Effector memory CD8-positive, alpha-beta T cell (primary cell): Measurements from ENCODE around the gene EIF2B4.

Experiments used
- ATAC-seq: fragments of 150-1000 bp; cut with Tn5 transposase; replicated peaks from 2 replicates; pipeline ENCODE4 v1.10.0; 2021; ENCODE audit warnings: mild to moderate bottlenecking, moderate library complexity
- DNase-seq, 3 experiments: peaks; one replicate each; pipeline ENCODE4 v3.0.0; 2021
- H3K27ac Mint-ChIP-seq, 2 donors: one replicate each; pipeline ENCODE4 v1.8.0; 2022; ENCODE audit warnings: mild to moderate bottlenecking in 2 of 2, mixed read lengths in 2 of 2, moderate library complexity in 2 of 2
- H3K27me3 Mint-ChIP-seq, 2 donors: one replicate each; pipeline ENCODE4 v1.8.0; 2022; ENCODE audit warnings: mixed read lengths in 2 of 2
- H3K36me3 Mint-ChIP-seq: one replicate; pipeline ENCODE4 v1.8.0; 2022; ENCODE audit warnings: mild to moderate bottlenecking, moderate library complexity, mixed read lengths; ENCODE audit not compliant: insufficient read depth
- H3K4me1 Mint-ChIP-seq, 2 donors: one replicate each; pipeline ENCODE4 v1.8.0; 2022; ENCODE audit warnings: low read depth in 2 of 2, mixed read lengths in 2 of 2
- H3K4me3 Mint-ChIP-seq, 2 donors: one replicate each; pipeline ENCODE4 v1.8.0; 2022; ENCODE audit warnings: mild to moderate bottlenecking in 2 of 2, mixed read lengths in 2 of 2, moderate library complexity in 2 of 2
- H3K9me3 Mint-ChIP-seq, 2 donors: one replicate each; pipeline ENCODE4 v1.8.0; 2022; ENCODE audit warnings: mixed read lengths in 2 of 2
- total RNA-seq, 9 experiments: gene quantifications; one replicate each; lab custom pipeline; 2026; lab: John Stamatoyannopoulos, UW

EIF2B4 gene
- total RNA-seq: 30.0 to 52.8 (median 41.4) reads per million in 9 experiments

DNA sequence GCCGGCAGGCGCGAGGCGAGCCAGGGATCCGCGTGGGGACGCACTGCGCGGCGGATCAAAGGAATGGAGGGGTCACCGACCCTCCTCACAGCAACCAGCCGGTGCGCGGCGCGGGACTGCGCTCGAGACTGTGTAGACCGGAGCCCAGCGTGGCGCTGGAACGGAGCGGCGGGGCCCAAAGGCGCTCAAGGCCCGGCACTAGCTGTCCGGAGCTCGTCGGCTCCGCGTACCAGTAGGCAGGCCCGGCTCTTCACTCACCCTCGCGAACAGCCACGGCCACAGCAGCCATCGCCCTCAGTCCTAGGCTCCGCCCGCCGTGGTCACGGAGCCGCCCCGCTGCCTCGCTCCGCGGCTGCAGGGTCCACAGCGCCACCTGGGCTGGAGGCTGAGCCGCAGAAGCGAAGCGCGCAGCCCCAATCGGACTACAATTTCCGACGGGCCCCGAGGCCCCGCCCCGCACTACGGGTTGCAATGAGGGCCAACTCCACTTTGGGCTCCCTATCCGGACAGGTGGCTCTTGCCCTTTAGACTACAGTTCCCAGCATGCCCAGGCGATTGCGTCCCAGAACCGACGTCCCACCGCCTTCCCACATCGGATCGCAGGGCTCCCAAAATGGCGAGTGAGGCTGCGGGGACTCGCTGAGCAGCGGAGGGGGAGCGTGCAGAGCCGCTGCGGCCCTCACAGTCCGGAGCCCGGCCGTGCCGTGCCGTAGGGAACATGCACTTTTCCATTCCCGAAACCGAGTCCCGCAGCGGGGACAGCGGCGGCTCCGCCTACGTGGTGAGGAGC, at the start of gene EIF2B4, which contains the start of gene SNX17:
Gene EIF2B4 (minus strand): TSS at position 313 of the 790 bp plus-strand sequence. CDS start 24 bp downstream, at position 289.
Gene SNX17 (plus strand): TSS at position 591 of the 790 bp plus-strand sequence. CDS start 128 bp downstream, at position 719.
- Mint-ChIP-seq H3K4me1 (peaks cover 30 to 35% of the 10 kb centered on the region in 2 donors), H3K36me3 (peaks cover 57% of the 10 kb centered on the region), H3K27me3 (no peaks in the 10 kb centered on the region), H3K9me3 (no peaks in the 10 kb centered on the region), H3K4me3 (peak within 1 kb of the TSS; percentile 85 to 96), H3K27ac (peak within 1 kb of the TSS; percentile 93 to 95)
- peak; percentile 89 for ATAC-seq
- peak; percentile 99 for DNase-seq

DNA sequence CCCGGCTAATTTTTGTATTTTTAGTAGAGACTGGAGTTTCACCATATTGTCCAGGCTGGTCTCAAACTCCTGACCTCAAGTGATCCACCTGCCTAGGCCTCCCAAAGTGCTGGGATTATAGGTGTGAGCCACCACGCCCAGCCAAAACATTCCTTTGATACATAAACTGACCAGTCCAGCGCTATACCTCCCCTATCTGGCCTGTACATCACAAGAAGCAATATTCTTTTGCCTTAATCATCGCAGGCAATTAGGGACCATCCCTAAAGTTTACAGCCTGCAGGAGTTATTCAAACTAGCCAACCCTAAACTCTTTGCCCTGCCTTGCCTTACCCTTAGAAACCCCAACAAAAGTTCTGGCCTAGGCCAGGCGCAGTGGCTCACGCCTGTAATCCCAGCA, 46.0 kb upstream of the EIF2B4 start:
- Mint-ChIP-seq H3K4me1 (no peaks in the 10 kb centered on the region), H3K27me3 (peaks cover 12 to 18% of the 10 kb centered on the region in 2 donors), H3K27ac (no peak overlapping the region), H3K4me3 (no peak overlapping the region), H3K36me3 (peaks cover 3% of the 10 kb centered on the region), H3K9me3 (no peaks in the 10 kb centered on the region)
- ATAC-seq (no peak), DNase-seq (no peak)

DNA sequence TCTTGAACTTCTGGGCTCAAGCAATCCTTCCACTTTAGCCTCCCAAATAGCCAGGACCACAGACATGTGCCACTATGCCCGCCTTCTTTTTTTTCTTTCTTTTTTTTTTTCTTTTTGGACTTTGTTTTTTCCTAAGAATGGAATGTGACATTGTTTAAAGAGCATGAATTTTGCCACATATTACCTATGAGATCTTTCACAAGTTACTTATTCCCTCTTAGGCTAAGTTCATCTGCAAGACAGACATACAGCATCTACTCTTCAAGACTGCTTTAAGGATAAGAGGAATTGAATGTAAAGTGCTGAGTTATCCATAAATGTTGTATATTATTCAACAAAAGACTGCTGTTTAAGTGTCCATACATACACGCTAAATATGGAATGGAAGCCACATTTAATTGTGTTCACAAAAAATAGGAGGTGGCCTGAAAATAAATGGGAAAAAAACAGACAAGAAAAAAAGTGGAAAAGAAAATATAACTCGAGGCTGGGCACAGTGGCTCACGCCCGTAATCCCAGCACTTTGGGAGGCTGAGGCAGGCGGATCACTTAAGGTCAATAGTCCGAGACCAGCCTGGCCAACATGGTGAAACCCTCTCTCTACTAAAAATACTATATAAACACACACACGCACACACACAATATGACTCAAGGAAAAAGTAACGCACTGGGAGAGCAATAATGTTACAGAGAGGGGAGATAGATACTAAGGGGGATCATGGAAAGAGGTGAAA, 42.4 kb upstream of the EIF2B4 start:
- Mint-ChIP-seq H3K4me3 (no peak overlapping the region), H3K27ac (no peak overlapping the region), H3K27me3 (peaks cover 12 to 18% of the 10 kb centered on the region in 2 donors), H3K9me3 (no peaks in the 10 kb centered on the region), H3K4me1 (peaks cover 13 to 15% of the 10 kb centered on the region in 2 donors), H3K36me3 (peaks cover 6% of the 10 kb centered on the region)
- DNase-seq (no peak), ATAC-seq (no peak)

DNA sequence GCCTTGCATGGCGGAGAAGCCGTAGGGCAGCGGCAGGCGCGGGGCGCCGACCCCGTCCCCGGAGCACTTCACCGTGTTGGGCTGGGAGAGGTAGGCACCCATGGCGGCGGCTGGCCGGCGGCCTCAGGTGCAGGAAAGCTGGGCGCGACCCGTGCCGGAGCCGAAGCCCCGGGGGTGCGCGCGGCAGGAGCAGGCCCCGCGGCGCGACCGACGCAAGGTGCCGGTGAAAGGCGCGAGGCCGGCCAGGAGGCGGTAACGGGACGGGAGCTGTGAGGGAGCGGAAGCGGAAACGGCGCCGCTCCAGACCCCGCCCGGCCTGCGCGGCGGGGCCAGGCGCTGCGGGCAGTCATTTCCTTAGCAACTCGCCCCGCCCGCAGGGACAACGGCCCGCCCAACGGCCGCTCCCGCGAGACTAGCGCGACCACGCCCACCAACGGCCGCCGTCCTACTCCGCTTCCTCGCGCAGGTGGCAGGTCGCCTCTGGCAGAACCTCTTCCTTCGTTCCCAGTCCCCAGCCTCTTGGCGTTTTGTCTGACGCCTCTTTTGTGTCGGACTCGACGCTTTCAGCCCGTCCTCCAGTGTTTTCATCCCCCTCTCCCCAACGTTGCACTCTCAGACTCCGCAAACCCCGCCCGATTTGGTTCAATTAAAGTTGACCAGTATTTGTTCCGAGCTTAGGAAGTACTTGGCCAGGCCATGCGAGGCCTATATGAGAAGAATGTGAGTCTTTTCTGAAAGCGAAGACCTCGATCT, 39.4 kb upstream of the EIF2B4 start, which contains the start of gene PPM1G:
Gene PPM1G (minus strand): TSS at position 271 of the 753 bp plus-strand sequence. CDS start 169 bp downstream, at position 102.
- H3K27ac Mint-ChIP-seq: peak within 1 kb of the TSS; percentile 91 to 93
- peak within 1 kb of the TSS; percentile 81 to 89 for H3K4me3 Mint-ChIP-seq
- peaks cover 14% of the 10 kb centered on the region for H3K36me3 Mint-ChIP-seq
- DNase-seq: peak; percentile 96
- H3K4me1 Mint-ChIP-seq: peaks cover 22 to 34% of the 10 kb centered on the region in 2 donors
- peak; percentile 96 for ATAC-seq
- H3K27me3 Mint-ChIP-seq: peaks cover 12 to 18% of the 10 kb centered on the region in 2 donors
- no peaks in the 10 kb centered on the region for H3K9me3 Mint-ChIP-seq

DNA sequence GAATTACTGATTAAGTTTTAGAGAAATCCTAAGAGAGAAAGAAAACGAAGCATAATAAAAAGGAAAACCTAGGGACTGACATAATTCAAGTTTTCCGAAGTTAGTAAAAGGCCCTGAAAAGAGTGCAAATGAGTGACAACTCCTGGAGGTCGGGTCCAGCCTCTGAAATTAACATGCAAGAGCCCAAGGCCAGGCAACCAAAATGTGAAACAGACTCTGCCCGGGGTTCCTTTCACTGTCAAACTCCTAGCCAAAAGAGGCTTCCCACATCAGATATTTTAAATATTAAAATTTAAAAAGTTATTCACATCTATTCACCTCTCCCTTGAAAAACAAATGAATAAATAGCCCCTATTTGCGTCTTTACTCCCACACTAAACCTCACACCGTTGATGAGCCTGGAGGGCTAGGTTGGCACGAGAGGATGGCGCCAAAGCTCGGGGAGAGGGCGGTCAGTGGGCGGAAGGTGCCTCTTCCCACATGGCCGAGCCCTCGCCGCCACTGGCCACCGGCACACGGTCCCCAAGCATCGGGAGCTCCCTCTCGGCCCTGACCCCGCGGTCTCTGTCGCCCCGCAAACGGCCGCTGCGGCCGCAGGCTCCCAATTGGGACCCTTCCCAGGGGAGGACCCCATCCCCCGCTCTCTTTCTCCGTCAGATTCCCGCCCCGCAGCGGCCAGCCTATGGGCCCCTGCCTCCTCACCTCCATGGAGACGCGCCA, 38.6 kb upstream of the EIF2B4 start:
- Mint-ChIP-seq H3K4me1 (peaks cover 22 to 34% of the 10 kb centered on the region in 2 donors), H3K36me3 (peaks cover 21% of the 10 kb centered on the region), H3K9me3 (no peaks in the 10 kb centered on the region), H3K4me3 (peak overlapping the region; percentile 81 to 89), H3K27me3 (peaks cover 12 to 18% of the 10 kb centered on the region in 2 donors), H3K27ac (peak overlapping the region; percentile 91 to 93)
- ATAC-seq: no peak
- DNase-seq: no peak

DNA sequence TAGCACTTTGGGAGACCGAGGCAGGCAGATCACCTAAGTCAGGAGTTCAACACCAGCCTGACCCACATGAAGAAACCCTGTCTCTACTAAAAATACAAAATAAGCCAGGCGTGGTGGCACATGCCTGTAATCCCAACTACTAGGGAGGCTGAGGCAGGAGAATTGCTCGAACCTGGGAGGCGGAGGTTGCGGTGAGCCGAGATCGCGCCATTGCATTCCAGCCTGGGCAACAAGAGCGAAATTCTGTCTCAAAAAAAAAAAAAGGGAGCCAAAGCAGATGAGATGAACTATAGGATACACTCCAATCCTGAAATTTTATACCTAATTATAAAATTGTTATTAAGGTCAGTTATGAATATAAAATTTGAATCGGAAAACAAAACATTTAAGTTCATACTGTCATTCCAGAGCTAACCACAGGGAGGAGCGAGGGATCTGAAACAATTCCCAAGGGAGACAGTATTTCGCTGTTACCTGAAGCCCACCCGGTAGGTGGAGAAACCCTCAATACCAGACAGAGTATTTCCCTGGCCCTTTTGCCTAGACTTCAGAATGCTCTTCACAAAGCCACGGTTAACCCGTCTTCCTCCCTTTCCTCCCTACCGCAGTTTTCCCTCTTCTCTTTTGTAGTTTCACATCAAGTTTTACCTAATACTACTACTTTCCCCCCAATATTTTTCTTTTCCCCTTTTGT, 37.8 kb upstream of the EIF2B4 start:
- H3K4me3 Mint-ChIP-seq: peak overlapping the region; percentile 81 to 89
- peak overlapping the region; percentile 91 to 93 for H3K27ac Mint-ChIP-seq
- H3K9me3 Mint-ChIP-seq: no peaks in the 10 kb centered on the region
- ATAC-seq (no peak), DNase-seq (no peak)
- H3K36me3 Mint-ChIP-seq: peaks cover 22% of the 10 kb centered on the region
- H3K27me3 Mint-ChIP-seq: peaks cover 9 to 13% of the 10 kb centered on the region in 2 donors
- H3K4me1 Mint-ChIP-seq: peaks cover 22 to 38% of the 10 kb centered on the region in 2 donors

DNA sequence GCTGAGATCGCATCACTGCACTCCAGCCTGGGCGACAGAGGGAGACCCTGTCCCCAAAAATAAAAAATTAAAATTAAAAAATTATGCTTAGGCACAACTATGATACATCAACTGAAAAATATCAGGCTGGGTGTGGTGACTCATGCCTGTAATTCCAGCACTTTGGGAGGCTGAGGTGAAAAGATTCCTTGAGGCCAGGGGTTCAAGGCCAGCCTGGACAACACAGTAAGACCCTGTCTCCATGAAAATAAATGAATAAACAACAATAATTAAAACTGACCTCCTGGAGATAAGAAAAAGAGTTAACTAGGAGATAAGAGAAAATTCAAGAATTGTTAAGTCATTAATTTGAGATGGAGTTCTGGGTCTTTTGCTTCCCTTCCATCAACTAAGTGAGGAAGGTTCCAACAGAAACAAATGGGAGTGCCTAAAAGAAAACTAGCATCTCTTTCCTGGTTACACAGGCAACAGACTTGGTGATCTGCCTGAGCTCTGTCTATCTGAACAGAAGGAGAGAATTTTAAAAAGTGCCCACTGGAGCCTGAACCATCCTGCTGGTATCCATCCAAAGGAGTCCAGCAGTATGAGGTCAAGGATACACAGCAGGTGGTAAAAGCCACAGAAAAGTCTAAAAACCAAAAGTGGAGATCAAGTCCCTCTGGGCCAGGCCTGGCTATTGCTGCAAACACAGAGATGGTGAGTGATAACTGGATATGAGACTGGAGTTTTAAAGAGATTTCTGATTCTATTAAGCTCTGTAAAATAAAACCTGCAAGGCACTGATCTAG, 30.4 kb upstream of the EIF2B4 start:
- peak overlapping the region; percentile 59 to 68 for H3K27ac Mint-ChIP-seq
- H3K36me3 Mint-ChIP-seq: peaks cover 33% of the 10 kb centered on the region
- peaks cover 20 to 43% of the 10 kb centered on the region in 2 donors for H3K4me1 Mint-ChIP-seq
- H3K9me3 Mint-ChIP-seq: no peaks in the 10 kb centered on the region
- DNase-seq (no peak), ATAC-seq (no peak)
- no peaks in the 10 kb centered on the region for H3K27me3 Mint-ChIP-seq
- no peak overlapping the region for H3K4me3 Mint-ChIP-seq

DNA sequence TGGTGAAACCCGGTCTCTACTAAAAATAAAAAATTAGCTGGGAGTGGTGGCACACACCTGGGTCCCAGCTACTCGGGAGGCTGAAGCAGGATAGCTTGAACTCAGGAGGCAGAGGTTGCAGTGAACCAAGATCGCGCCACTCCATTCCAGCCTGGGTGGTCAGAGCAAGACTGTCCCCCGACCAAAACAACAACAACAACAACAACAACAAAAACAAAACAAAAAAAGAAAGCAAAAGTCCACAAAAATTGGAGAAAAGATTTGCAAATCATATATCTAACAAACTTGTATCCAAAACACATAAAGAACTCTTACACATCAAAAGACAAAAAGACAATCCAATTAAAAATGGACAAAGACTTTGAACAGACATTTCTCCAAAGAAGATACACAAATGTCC, 28.8 kb upstream of the EIF2B4 start:
- H3K4me3 Mint-ChIP-seq: peak overlapping the region in 1 of 2 donors; percentile 3
- peaks cover 22% of the 10 kb centered on the region for H3K36me3 Mint-ChIP-seq
- ATAC-seq (no peak), DNase-seq (no peak)
- H3K27ac Mint-ChIP-seq: peak overlapping the region in 1 of 2 donors; percentile 82
- H3K27me3 Mint-ChIP-seq: no peaks in the 10 kb centered on the region
- H3K4me1 Mint-ChIP-seq: peaks cover 21 to 46% of the 10 kb centered on the region in 2 donors
- H3K9me3 Mint-ChIP-seq: no peaks in the 10 kb centered on the region

DNA sequence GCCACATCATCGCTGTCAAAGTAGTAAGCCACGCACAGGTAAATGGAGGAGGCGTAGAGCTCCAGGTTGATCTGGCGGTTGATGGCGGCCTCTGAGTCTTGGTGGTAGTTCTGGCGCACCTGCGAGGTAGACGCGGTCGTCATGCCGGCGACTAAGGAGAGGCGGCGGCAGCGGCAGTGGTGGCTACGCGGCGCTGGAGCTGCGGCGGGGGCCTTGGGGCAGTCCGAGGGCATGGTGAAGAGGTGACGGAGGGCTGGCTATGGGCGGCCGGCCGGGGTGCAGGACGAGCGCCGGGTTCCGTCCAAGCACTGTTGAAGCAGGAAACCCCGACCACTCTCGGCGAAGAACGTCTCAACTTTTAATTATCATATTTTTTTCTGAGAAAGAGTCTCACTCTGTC, 23.1 kb upstream of the EIF2B4 start:
- ATAC-seq (no peak), DNase-seq (no peak)
- peaks cover 34% of the 10 kb centered on the region for H3K36me3 Mint-ChIP-seq
- H3K27ac Mint-ChIP-seq: peak overlapping the region in 1 of 2 donors; percentile 98
- H3K4me3 Mint-ChIP-seq: no peak overlapping the region
- no peaks in the 10 kb centered on the region for H3K9me3 Mint-ChIP-seq
- no peaks in the 10 kb centered on the region for H3K27me3 Mint-ChIP-seq
- H3K4me1 Mint-ChIP-seq: peaks cover 24 to 37% of the 10 kb centered on the region in 2 donors

DNA sequence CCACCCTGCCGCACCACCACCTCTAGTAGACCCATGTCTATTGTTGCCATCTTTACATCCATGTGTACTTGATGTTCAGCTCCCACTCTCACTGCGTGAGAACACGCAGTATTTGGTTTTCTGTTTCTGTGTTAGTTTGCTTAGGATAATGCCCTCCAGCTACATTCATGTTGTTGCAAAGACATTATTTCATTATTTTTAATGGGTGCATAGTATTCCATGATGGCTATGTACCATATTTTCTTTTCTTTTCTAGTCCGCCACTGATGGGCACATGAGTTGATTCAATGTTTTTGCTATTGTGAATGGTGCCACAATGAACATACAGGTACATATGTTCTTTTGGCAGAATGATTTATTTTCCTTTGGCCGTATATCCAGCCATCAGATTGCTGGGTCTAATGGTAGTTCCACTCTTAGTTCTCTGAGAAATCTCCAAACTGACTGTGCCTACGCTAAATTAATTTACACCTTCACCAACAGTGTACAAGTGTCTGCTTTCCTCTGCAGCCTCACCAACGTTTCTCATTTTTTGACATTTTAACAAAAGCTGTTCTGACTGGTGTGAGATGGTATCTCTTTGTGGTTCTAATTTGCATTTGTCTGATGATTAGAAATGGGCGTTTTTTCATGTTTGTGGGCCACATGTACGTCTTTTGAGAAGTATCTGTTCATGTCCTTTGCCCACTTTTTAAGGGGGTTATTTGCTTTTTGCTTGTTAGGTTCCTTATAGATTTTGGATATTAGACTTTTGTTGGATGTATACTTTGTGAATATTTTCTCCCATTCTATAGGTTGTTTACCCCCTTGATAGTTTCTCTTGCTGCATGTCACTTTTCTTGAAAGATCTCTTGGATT, 20.9 kb upstream of the EIF2B4 start:
- H3K4me1 Mint-ChIP-seq: peaks cover 21 to 33% of the 10 kb centered on the region in 2 donors
- DNase-seq: peak in 1 of 3 experiments; percentile 41
- peak overlapping the region; percentile 72 to 77 for H3K4me3 Mint-ChIP-seq
- peak overlapping the region; percentile 95 to 98 for H3K27ac Mint-ChIP-seq
- H3K27me3 Mint-ChIP-seq: no peaks in the 10 kb centered on the region
- H3K9me3 Mint-ChIP-seq: no peaks in the 10 kb centered on the region
- ATAC-seq: peak; percentile 78
- H3K36me3 Mint-ChIP-seq: peaks cover 40% of the 10 kb centered on the region
